Stomach (tissue), 4 donors: Measurements from ENCODE around the gene EIPR1.

ENCODE experiments used
- CTCF ChIP-seq, 7 experiments: fragments of 450-650 bp in 4 of 7; fragments of 200-600 bp in 3 of 7; sonication (generic) in 3 of 7; IDR thresholded peaks; one replicate each; pipeline ENCODE4 v1.5.1; 2016 to 2019; ENCODE audit warnings: antibody characterized with exemption in 7 of 7, control low read depth in 2 of 7, mild to moderate bottlenecking in 1 of 7
- EP300 ChIP-seq: sonication (generic); formaldehyde crosslinking; IDR thresholded peaks from one replicate; pipeline ENCODE4 v1.6.1; 2017; ENCODE audit warnings: antibody characterized with exemption
- POLR2A ChIP-seq, 4 donors: fragments of 450-650 bp; IDR thresholded peaks; one replicate each; pipeline ENCODE4 v1.6.1; 2016; ENCODE audit warnings: antibody characterized with exemption in 4 of 4, control low read depth in 2 of 4, mild to moderate bottlenecking in 1 of 4, moderate library complexity in 1 of 4
- POLR2AphosphoS5 ChIP-seq, 3 donors: sonication (generic); formaldehyde crosslinking; IDR thresholded peaks; one replicate each; pipeline ENCODE4 v1.6.1; 2016; ENCODE audit warnings: antibody characterized with exemption in 3 of 3

DNA sequence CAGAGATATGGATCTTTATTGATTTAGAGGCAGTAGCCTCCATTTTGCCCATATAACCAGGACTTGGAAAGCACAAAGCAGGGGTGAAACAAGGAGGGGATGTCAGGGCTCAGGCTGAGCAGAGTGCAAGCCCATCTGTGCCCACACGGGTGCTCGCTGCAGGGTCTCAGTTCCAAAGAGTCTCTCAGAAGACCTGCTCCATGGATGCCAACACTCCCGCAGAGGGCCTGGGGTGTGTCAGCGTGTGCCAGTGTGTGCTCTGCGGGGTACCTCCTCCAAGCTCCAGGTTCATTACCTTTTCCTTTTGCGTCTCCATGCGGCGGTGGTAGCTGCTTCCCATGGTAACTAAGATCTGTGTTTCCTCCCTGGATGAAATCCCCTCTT is 107.5 kb downstream of the EIPR1 start:
- TF ChIP-seq POLR2A (IDR thresholded peaks at IDR 0.05) (no peak), CTCF (IDR thresholded peaks at IDR 0.05) (no peak), POLR2AphosphoS5 (IDR thresholded peaks at IDR 0.05) (no peak), EP300 (no peak)
